Measurements from ENCODE around the gene VCL. TPM values are rescaled to one million over a fixed set of nuclear protein-coding genes. Genes with fewer than 3 reads are reported as not detected.

VCL gene
- total RNA-seq, 2 donors from 2014 or later = 173 to 216 TPM

GRCh38 chr10:74034301-74034700 lies 36.4 kb downstream of the VCL start:
- no peak for DNase-seq (ENCODE audit: low spot score)
- Histone ChIP-seq H3K27me3 (no peaks in the 10 kb centered on the region), H3K9me3 (no peaks in the 10 kb centered on the region), H3K27ac (peak overlapping the region in 1 of 2 donors; percentile 73), H3K4me1 (peaks cover 0 to 80% of the 10 kb centered on the region in 2 donors), H3K4me3 (no peak overlapping the region), H3K36me3 (no peaks in the 10 kb centered on the region)
- no peak for TF ChIP-seq CTCF (IDR thresholded peaks at IDR 0.05)

- TF ChIP-seq CTCF (IDR thresholded peaks at IDR 0.05) = peak in 1 of 2 donors; percentile 48
- Histone ChIP-seq H3K4me1 (peaks cover 0 to 80% of the 10 kb centered on the region in 2 donors), H3K4me3 (no peak overlapping the region), H3K27ac (peak overlapping the region; percentile 34 to 73), H3K27me3 (no peaks in the 10 kb centered on the region), H3K36me3 (no peaks in the 10 kb centered on the region), H3K9me3 (no peaks in the 10 kb centered on the region)
- no peak for DNase-seq (ENCODE audit: low spot score)
Observed at GRCh38 chr10:74035303-74035702, 37.4 kb downstream of the VCL start.

- no peak for TF ChIP-seq CTCF (IDR thresholded peaks at IDR 0.05)
- H3K4me1 ChIP-seq = peaks cover 0 to 76% of the 10 kb centered on the region in 2 donors
Observed at GRCh38 chr10:74036474-74036873, 38.6 kb downstream of the VCL start.

GRCh38 chr10:74039561-74040145 lies 41.7 kb downstream of the VCL start:
- Histone ChIP-seq H3K4me1 (peaks cover 0 to 59% of the 10 kb centered on the region in 2 donors), H3K27me3 (no peaks in the 10 kb centered on the region), H3K27ac (peak overlapping the region; percentile 66 to 73), H3K4me3 (no peak overlapping the region), H3K36me3 (peaks cover 18% of the 10 kb centered on the region), H3K9me3 (no peaks in the 10 kb centered on the region)
- no peak for DNase-seq (ENCODE audit: low spot score)
- no peak for TF ChIP-seq CTCF (IDR thresholded peaks at IDR 0.05)

More at GRCh38 chr10:74036474-74036873, 38.6 kb downstream of the VCL start:
- no peak for DNase-seq (ENCODE audit: low spot score)
- Histone ChIP-seq H3K27me3 (no peaks in the 10 kb centered on the region), H3K4me3 (no peak overlapping the region), H3K9me3 (no peaks in the 10 kb centered on the region), H3K36me3 (no peaks in the 10 kb centered on the region), H3K27ac (peak overlapping the region in 1 of 2 donors; percentile 73)

- no peak for TF ChIP-seq CTCF (IDR thresholded peaks at IDR 0.05)
- Histone ChIP-seq H3K36me3 (peaks cover 22% of the 10 kb centered on the region), H3K27ac (peak overlapping the region; percentile 66 to 73), H3K4me1 (peaks cover 0 to 60% of the 10 kb centered on the region in 2 donors), H3K27me3 (no peaks in the 10 kb centered on the region), H3K9me3 (no peaks in the 10 kb centered on the region), H3K4me3 (no peak overlapping the region)
- no peak for DNase-seq (ENCODE audit: low spot score)
Observed at GRCh38 chr10:74040200-74041126, 42.5 kb downstream of the VCL start.

Measured in right atrium auricular region (tissue), 2 donors.